Uterus (tissue), 4 donors: Measurements from ENCODE around the gene ULK4. TPM values are rescaled to one million over a fixed set of nuclear protein-coding genes. Genes with fewer than 3 reads are reported as not detected.

ENCODE experiments used
- DNase-seq, 2 donors: peaks; one replicate each; pipeline ENCODE4 v3.0.0-alpha.2; 2019 to 2020
- H3K27ac ChIP-seq, 2 donors: fragments of 200-600 bp; sonication (generic); 1 replicate in 1 of 2; 2 replicates in 1 of 2; pipeline ENCODE4 v1.5.1; 2016 to 2018
- H3K27me3 ChIP-seq, 2 donors: fragments of 200-600 bp; sonication (generic); one replicate each; pipeline ENCODE4 v1.5.1; 2018 to 2019; ENCODE audit warnings: control low read depth in 1 of 2
- H3K36me3 ChIP-seq, 2 donors: fragments of 200-600 bp; sonication (generic); one replicate each; pipeline ENCODE4 v1.5.1; 2019; ENCODE audit warnings: control low read depth in 1 of 2
- H3K4me1 ChIP-seq, 2 donors: fragments of 200-600 bp; sonication (generic); one replicate each; pipeline ENCODE4 v1.5.1; 2018 to 2019; ENCODE audit warnings: control low read depth in 1 of 2
- H3K4me3 ChIP-seq, 2 donors: fragments of 200-600 bp; sonication (generic); 1 replicate in 1 of 2; 2 replicates in 1 of 2; pipeline ENCODE4 v1.5.1; 2018 to 2019; ENCODE audit warnings: mild to moderate bottlenecking in 1 of 2
- H3K9me3 ChIP-seq, 2 donors: fragments of 200-600 bp; sonication (generic); one replicate each; pipeline ENCODE4 v1.5.1; 2019; ENCODE audit warnings: control low read depth in 1 of 2
- CTCF ChIP-seq, 4 experiments: fragments of 200-600 bp in 2 of 4; fragments of 450-650 bp in 2 of 4; sonication (generic) in 2 of 4; IDR thresholded peaks; one replicate each; pipeline ENCODE4 v1.5.1; 2016 to 2019; ENCODE audit warnings: antibody characterized with exemption in 4 of 4, mild to moderate bottlenecking in 2 of 4, moderate library complexity in 1 of 4
- POLR2A ChIP-seq, 2 donors: fragments of 450-650 bp; IDR thresholded peaks; one replicate each; pipeline ENCODE4 v1.6.1; 2016; ENCODE audit warnings: antibody characterized with exemption in 2 of 2, mild to moderate bottlenecking in 1 of 2, moderate library complexity in 1 of 2
- intact Hi-C: fragments of 100-400 bp; cut with DNase I; formaldehyde crosslinking; loops from one replicate; pipeline ENCODE4 v1.15.1; 2023; ENCODE audit warnings: low total_unique reads
- total RNA-seq, 4 donors: library from RNA; depleted of rRNA in 3 of 4; stranded (reverse); fragments of >200 nt in 3 of 4; gene quantifications; one replicate each; pipeline versions ENCODE4 v1.1.0 to v1.2.4, GENCODE V29; 2014 to 2023
- donor health status: DM: yes; HTN: yes; CAD: no.

ULK4 gene
- total RNA-seq, 4 donors from 2014 or later = 8.7 to 118 (median 26.1) TPM

DNA sequence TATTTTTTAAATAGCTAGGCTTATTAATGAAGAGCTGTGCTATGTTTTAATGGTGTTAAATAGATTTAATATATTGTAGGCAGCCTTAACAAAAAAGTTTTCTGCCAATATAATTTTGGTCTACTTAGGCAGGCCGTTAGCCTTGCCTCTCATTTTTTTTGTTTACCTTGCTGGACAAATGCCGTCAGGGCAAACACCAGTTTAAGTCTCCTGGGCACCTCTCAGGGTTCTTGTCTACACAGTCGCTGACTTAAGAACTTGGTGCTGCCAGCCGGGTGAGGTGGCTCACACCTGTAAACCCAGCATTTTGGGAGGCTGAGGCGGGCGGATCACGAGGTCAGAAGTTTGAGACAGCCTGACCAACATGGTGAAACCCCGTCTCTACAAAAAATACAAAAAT, 153.3 kb downstream of the ULK4 start:
- H3K4me3 ChIP-seq = no peak overlapping the region
- intact Hi-C loops = no loop called here

DNA sequence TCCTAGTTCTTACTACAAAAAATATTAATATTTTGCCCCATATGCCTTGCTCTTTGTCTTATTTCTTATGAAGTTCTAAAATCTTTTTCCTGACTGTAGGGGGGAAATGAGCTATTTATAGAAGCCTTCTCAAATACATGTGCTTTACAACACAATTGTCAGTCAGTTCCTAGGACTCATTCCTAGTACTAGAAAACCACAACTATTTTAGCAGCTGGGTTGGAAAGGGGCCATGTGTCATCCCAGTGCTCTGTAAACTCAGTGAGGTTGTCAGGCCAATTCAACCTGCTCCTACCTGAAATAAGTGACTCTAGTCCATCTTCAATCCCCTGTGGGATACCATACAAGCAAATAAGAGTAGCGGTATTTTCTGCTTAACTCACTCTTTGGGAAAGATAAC, 153.8 kb downstream of the ULK4 start:
- no peak for DNase-seq
- H3K36me3 ChIP-seq = no peaks in the 10 kb centered on the region
- no peaks in the 10 kb centered on the region for H3K9me3 ChIP-seq
- H3K27me3 ChIP-seq = no peaks in the 10 kb centered on the region
- intact Hi-C loops = no loop called here
- H3K27ac ChIP-seq = no peak overlapping the region
- no peak overlapping the region for H3K4me3 ChIP-seq
- H3K4me1 ChIP-seq = no peaks in the 10 kb centered on the region
- TF ChIP-seq POLR2A (IDR thresholded peaks at IDR 0.05) (no peak), CTCF (IDR thresholded peaks at IDR 0.05) (no peak)

More for the DNA sequence above, 153.3 kb downstream of the ULK4 start:
- Histone ChIP-seq H3K27ac (no peak overlapping the region), H3K36me3 (no peaks in the 10 kb centered on the region), H3K27me3 (no peaks in the 10 kb centered on the region), H3K9me3 (no peaks in the 10 kb centered on the region), H3K4me1 (no peaks in the 10 kb centered on the region)
- TF ChIP-seq POLR2A (IDR thresholded peaks at IDR 0.05) = no peak
- TF ChIP-seq CTCF (IDR thresholded peaks at IDR 0.05) = no peak
- no peak for DNase-seq

DNA sequence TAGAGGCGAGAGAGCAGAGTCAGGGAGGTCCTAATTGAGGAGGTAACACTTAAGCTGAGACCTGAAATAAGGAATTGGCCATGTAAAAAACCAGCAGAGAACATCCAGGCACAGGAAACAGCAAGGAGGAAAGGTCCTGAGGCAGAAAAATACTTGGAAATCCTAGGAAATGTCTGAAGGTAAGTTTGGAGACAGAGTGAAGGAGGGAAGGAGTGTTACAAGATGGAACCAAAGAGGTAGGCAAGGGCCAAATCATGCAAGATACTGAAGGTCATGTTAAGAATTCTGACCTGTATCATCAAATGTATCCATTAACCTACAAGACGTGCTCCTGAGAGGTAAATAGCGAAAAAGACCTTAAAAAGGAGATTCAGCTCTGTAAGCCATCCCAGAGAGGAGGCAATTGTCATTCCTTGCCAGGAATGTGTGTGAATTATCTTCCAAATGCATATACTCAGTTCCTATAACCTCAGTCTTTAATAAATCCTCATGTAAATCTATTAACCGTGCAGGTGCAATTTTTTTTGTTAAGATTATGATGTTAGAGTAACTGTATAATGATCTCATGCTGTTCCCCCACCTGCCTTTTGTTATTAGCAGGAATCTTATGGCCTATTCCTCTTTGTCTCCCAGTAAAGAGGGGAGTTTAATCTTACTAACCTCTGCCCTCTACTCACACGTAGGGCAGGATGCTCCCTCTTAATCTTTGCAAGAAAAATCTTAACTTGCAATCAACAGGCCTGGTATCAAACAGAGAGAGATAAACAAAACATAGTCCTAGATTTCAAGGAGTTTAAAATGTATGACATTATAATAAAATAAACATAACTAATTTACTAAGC, 166.9 kb downstream of the ULK4 start:
- H3K36me3 ChIP-seq = no peaks in the 10 kb centered on the region
- no peak for DNase-seq
- H3K4me1 ChIP-seq = no peaks in the 10 kb centered on the region
- no peaks in the 10 kb centered on the region for H3K27me3 ChIP-seq
- intact Hi-C loops = no loop called here
- no peak overlapping the region for H3K27ac ChIP-seq
- TF ChIP-seq CTCF (IDR thresholded peaks at IDR 0.05) = no peak
- no peak for TF ChIP-seq POLR2A (IDR thresholded peaks at IDR 0.05)
- no peaks in the 10 kb centered on the region for H3K9me3 ChIP-seq
- no peak overlapping the region for H3K4me3 ChIP-seq

- H3K36me3 ChIP-seq = no peaks in the 10 kb centered on the region
- H3K9me3 ChIP-seq = no peaks in the 10 kb centered on the region
- H3K4me3 ChIP-seq = no peak overlapping the region
- no peak for TF ChIP-seq CTCF (IDR thresholded peaks at IDR 0.05)
- TF ChIP-seq POLR2A (IDR thresholded peaks at IDR 0.05) = no peak
- H3K27me3 ChIP-seq = no peaks in the 10 kb centered on the region
- intact Hi-C loops = no loop called here
- H3K4me1 ChIP-seq = no peaks in the 10 kb centered on the region
- no peak for DNase-seq
- no peak overlapping the region for H3K27ac ChIP-seq
Observed at GRCh38 chr3:41792806-41793205, 169.1 kb downstream of the ULK4 start.

DNA sequence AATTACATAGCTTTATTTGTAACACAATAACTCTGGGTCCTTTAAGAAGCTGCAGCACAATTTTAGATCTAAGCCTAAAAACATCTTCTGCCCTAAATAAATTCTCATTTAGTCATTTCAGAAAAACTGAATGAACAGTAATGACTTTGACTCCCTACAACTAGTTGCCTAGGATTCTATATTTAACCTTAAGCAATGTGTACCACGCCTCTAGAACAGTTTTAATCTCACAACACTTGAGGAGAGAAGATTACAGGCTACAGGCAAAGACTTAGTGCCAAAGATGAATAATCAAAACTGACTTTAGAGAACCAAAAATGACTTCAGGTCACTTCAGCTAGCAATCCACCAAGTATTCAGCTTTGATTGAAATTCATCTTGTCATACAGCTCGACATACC, 192.8 kb downstream of the ULK4 start:
- intact Hi-C loops = no loop called here
- DNase-seq = no peak
- Histone ChIP-seq H3K27me3 (no peaks in the 10 kb centered on the region), H3K27ac (no peak overlapping the region), H3K4me3 (no peak overlapping the region), H3K9me3 (no peaks in the 10 kb centered on the region), H3K36me3 (no peaks in the 10 kb centered on the region), H3K4me1 (no peaks in the 10 kb centered on the region)
- TF ChIP-seq POLR2A (IDR thresholded peaks at IDR 0.05) (no peak), CTCF (IDR thresholded peaks at IDR 0.05) (no peak)
